Liver (tissue), 9 donors: ENCODE data around the gene ANO8. TPM values are rescaled to one million over a fixed set of nuclear protein-coding genes. Genes with fewer than 3 reads are reported as not detected.

Source experiments
- DNase-seq: peaks from one replicate; pipeline ENCODE4 v3.0.0-alpha.2; 2017; ENCODE audit warnings: low spot score
- H3K27ac ChIP-seq, 2 donors: one replicate each; pipeline ENCODE4 v1.7.0; 2013; ENCODE audit warnings: inconsistent platforms in 2 of 2, low read length in 2 of 2, control low read depth in 1 of 2, low read depth in 1 of 2, mild to moderate bottlenecking in 1 of 2
- H3K27me3 ChIP-seq, 4 donors: one replicate each; pipeline versions ENCODE4 v1.6.1 to v1.7.0; 2013; ENCODE audit warnings: low read length in 3 of 4, inconsistent platforms in 1 of 4, mild to moderate bottlenecking in 1 of 4, moderate library complexity in 1 of 4; ENCODE audit not compliant: control insufficient read depth in 4 of 4, insufficient read depth in 4 of 4
- H3K36me3 ChIP-seq, 4 donors: one replicate each; pipeline versions ENCODE4 v1.6.1 to v1.7.0; 2013; ENCODE audit warnings: low read length in 3 of 4, mild to moderate bottlenecking in 3 of 4, low read depth in 1 of 4, moderate library complexity in 1 of 4; ENCODE audit not compliant: control insufficient read depth in 4 of 4, insufficient read depth in 3 of 4
- H3K4me1 ChIP-seq, 4 donors: one replicate each; pipeline versions ENCODE4 v1.6.1 to v1.7.0; 2013; ENCODE audit warnings: low read length in 3 of 4, mild to moderate bottlenecking in 3 of 4, moderate library complexity in 1 of 4; ENCODE audit not compliant: control insufficient read depth in 4 of 4, insufficient read depth in 4 of 4
- H3K4me3 ChIP-seq, 3 donors: one replicate each; pipeline versions ENCODE4 v1.6.1 to v1.7.0; 2013; ENCODE audit warnings: low read length in 3 of 3, control low read depth in 1 of 3, low read depth in 1 of 3, mild to moderate bottlenecking in 1 of 3
- H3K9ac ChIP-seq, 2 donors: one replicate each; pipeline ENCODE4 v1.7.0; 2013; ENCODE audit warnings: low read length in 2 of 2, mild to moderate bottlenecking in 2 of 2, moderate library complexity in 2 of 2, control low read depth in 1 of 2, low read depth in 1 of 2
- H3K9me3 ChIP-seq, 4 donors: one replicate each; pipeline versions ENCODE4 v1.6.1 to v1.7.0; 2013; ENCODE audit warnings: low read length in 3 of 4; ENCODE audit not compliant: control insufficient read depth in 4 of 4
- ATF3 ChIP-seq: IDR thresholded peaks from 2 replicates; pipeline ENCODE4 v1.6.1; 2016; ENCODE audit warnings: antibody characterized with exemption
- CTCF ChIP-seq: fragments of 150-350 bp; IDR thresholded peaks from 2 replicates; pipeline ENCODE4 v1.5.1; 2017; ENCODE audit warnings: improper control_type of control experiment, low read depth, low read length; ENCODE audit not compliant: missing input control
- FOXA1 ChIP-seq: IDR thresholded peaks from 2 replicates; pipeline ENCODE4 v1.6.1; 2016; ENCODE audit warnings: antibody characterized with exemption
- FOXA2 ChIP-seq: IDR thresholded peaks from 2 replicates; pipeline ENCODE4 v1.6.1; 2016; ENCODE audit warnings: antibody characterized with exemption
- GABPA ChIP-seq, 2 donors: IDR thresholded peaks in 1 of 2; conservative IDR thresholded peaks in 1 of 2; 2 replicates each; pipeline ENCODE4 v1.6.1; 2016; ENCODE audit warnings: antibody characterized with exemption in 2 of 2, mild to moderate bottlenecking in 1 of 2, moderate library complexity in 1 of 2
- HNF4A ChIP-seq, 2 donors: conservative IDR thresholded peaks; 2 replicates each; pipeline ENCODE4 v1.6.1; 2016; ENCODE audit warnings: antibody characterized with exemption in 2 of 2, mild to moderate bottlenecking in 2 of 2
- HNF4G ChIP-seq: IDR thresholded peaks from 2 replicates; pipeline ENCODE4 v1.6.1; 2016; ENCODE audit warnings: antibody characterized with exemption
- MAX ChIP-seq: IDR thresholded peaks from 2 replicates; pipeline ENCODE4 v1.6.1; 2016; ENCODE audit warnings: antibody characterized with exemption
- RAD21 ChIP-seq, 2 donors: IDR thresholded peaks; 2 replicates each; pipeline ENCODE4 v1.6.1; 2016; ENCODE audit warnings: antibody characterized with exemption in 2 of 2, mild to moderate bottlenecking in 2 of 2
- RXRA ChIP-seq, 2 donors: IDR thresholded peaks; 2 replicates each; pipeline ENCODE4 v1.6.1; 2017 to 2018; ENCODE audit warnings: antibody characterized with exemption in 2 of 2, mild to moderate bottlenecking in 1 of 2
- TAF1 ChIP-seq: conservative IDR thresholded peaks from 2 replicates; pipeline ENCODE4 v1.6.1; 2016; ENCODE audit warnings: antibody characterized with exemption, mild to moderate bottlenecking
- WGBS: extraction: QIAGEN DNeasy Blood & Tissue Kit; methylation state at CpG from one replicate; pipeline ENCODE4 v1.1.7; 2013; 5-methylcytosine and 5-hydroxymethylcytosine counted together
- polyA plus RNA-seq, 2 donors: library from polyadenylated mRNA; stranded (reverse) in 1 of 2; unstranded in 1 of 2; fragments of 200-250 nt in 1 of 2; fragments of >200 nt in 1 of 2; fragmentation: Nextera tagmentation in 1 of 2; extraction: Ambion mirVana in 1 of 2; gene quantifications; one replicate each; pipeline versions ENCODE4 v1.2.1 to v1.2.3, GENCODE V29; 2013 to 2015
- total RNA-seq, 2 donors: library from RNA; depleted of rRNA; stranded (reverse); fragments of >200 nt; gene quantifications; one replicate each; pipeline ENCODE4 v1.2.3, GENCODE V29; 2014
- donor health status: healthy.
- donor health status: healthy.
- donor health status: healthy.
- donor health status: healthy.
- donor health status: healthy.

ANO8 gene
- total and polyA plus RNA-seq, 4 donors, result 0.75 to 5.8 (median 2.1) TPM

- H3K36me3 ChIP-seq, result peaks cover 10 to 27% (median 15%) of the 10 kb centered on the region in 4 donors
- no peaks in the 10 kb centered on the region for H3K27me3 ChIP-seq
- DNase-seq, result no peak
- WGBS, result 96% methylated on average over 19 of the region's 19 CpGs
- no peak overlapping the region for H3K4me3 ChIP-seq
- H3K9ac ChIP-seq, result no peak overlapping the region
- TF ChIP-seq CTCF (no peak), RXRA (IDR thresholded peaks at IDR 0.05) (no peak), HNF4A (conservative IDR thresholded peaks at IDR 0.05) (no peak), FOXA2 (no peak), GABPA (IDR thresholded peaks at IDR 0.05 in 1 of 2, conservative IDR thresholded peaks at IDR 0.05 in 1 of 2) (no peak)
- no peaks in the 10 kb centered on the region for H3K9me3 ChIP-seq
- H3K4me1 ChIP-seq, result peaks cover 1 to 20% (median 14%) of the 10 kb centered on the region in 4 donors
- H3K27ac ChIP-seq, result no peak overlapping the region
These were observed 12.8 kb downstream of the ANO8 start for GRCh38 chr19:17321655-17322489.

GRCh38 chr19:17320435-17320834 lies 14.2 kb downstream of the ANO8 start:
- Histone ChIP-seq H3K4me3 (no peak overlapping the region), H3K27ac (no peak overlapping the region), H3K9ac (no peak overlapping the region), H3K9me3 (no peaks in the 10 kb centered on the region), H3K4me1 (peaks cover 0 to 7% (median 3%) of the 10 kb centered on the region in 4 donors), H3K36me3 (peaks cover 15 to 34% (median 21%) of the 10 kb centered on the region in 4 donors), H3K27me3 (no peaks in the 10 kb centered on the region)
- 87% methylated on average over 11 of the region's 11 CpGs for WGBS
- TF ChIP-seq RAD21 (IDR thresholded peaks at IDR 0.05), result no peak
- TF ChIP-seq ATF3, result no peak
- TF ChIP-seq HNF4G, result no peak
- no peak for TF ChIP-seq HNF4A (conservative IDR thresholded peaks at IDR 0.05)
- no peak for TF ChIP-seq TAF1
- no peak for TF ChIP-seq MAX
- no peak for TF ChIP-seq FOXA1
- TF ChIP-seq RXRA (IDR thresholded peaks at IDR 0.05), result no peak
- TF ChIP-seq CTCF, result no peak
- no peak for DNase-seq
